B cell (primary cell): ENCODE data around the gene TLX1. TPM values are rescaled to one million over a fixed set of nuclear protein-coding genes. Genes with fewer than 3 reads are reported as not detected.

Experiments used
- ATAC-seq: fragments of 200-7000 bp; cut with Tn5 transposase; one replicate; pipeline ENCODE4 v1.10.0; 2021; ENCODE audit warnings: low read depth, mild to moderate bottlenecking, moderate number of reproducible peaks, moderate library complexity
- CTCF ChIA-PET: fragments of 350-600 bp; sonication (Branson Sonifier 250); formaldehyde crosslinking; loops from one replicate; lab custom pipeline; 2021; ENCODE audit warnings: antibody characterized with exemption, inconsistent platforms; lab: Charles Lee
- POLR2A ChIA-PET: fragments of 350-600 bp; sonication (Branson Sonifier 250); formaldehyde crosslinking; loops from one replicate; lab custom pipeline; 2021; ENCODE audit warnings: antibody characterized with exemption; lab: Charles Lee
- DNase-seq: peaks from one replicate; pipeline ENCODE4 v3.0.0; 2013
- H2AFZ ChIP-seq: 2 replicates; pipeline ENCODE4 v1.6.1; 2012; ENCODE audit warnings: mild to moderate bottlenecking, low read depth, low read length; ENCODE audit not compliant: insufficient read depth, poor library complexity, severe bottlenecking
- H3K27ac ChIP-seq, 2 donors: 1 replicate in 1 of 2; 2 replicates in 1 of 2; pipeline ENCODE4 v1.5.1; 2012 to 2013; ENCODE audit warnings: low read length in 2 of 2, mild to moderate bottlenecking in 2 of 2, moderate library complexity in 1 of 2
- H3K27me3 ChIP-seq, 4 experiments: fragments of 200-600 bp in 1 of 4; sonication (generic) in 1 of 4; replicated peaks in 1 of 4; 1 replicate in 2 of 4; 2 replicates in 2 of 4; pipeline versions ENCODE4 v1.6.1 to v1.7.0; 2013 to 2016; ENCODE audit warnings: low read length in 3 of 4, mild to moderate bottlenecking in 2 of 4, mixed read lengths in 1 of 4, moderate library complexity in 1 of 4; ENCODE audit not compliant: insufficient read depth in 4 of 4, control insufficient read depth in 3 of 4; ENCODE audit errors: control extremely low read depth in 1 of 4
- H3K36me3 ChIP-seq, 2 experiments: replicated peaks in 1 of 2; 1 replicate in 1 of 2; 2 replicates in 1 of 2; pipeline versions ENCODE4 v1.6.1 to v1.7.1; 2013; ENCODE audit warnings: low read length in 1 of 2; ENCODE audit not compliant: insufficient read depth in 2 of 2, control insufficient read depth in 1 of 2; ENCODE audit errors: control extremely low read depth in 1 of 2, extremely low read depth in 1 of 2
- H3K4me1 ChIP-seq, 2 donors: fragments of 200-600 bp in 1 of 2; sonication (generic) in 1 of 2; 1 replicate in 1 of 2; 2 replicates in 1 of 2; pipeline versions ENCODE4 v1.5.1 to v1.6.1; 2013 to 2017; ENCODE audit warnings: low read length in 2 of 2; ENCODE audit not compliant: control insufficient read depth in 2 of 2, insufficient read depth in 2 of 2
- H3K4me2 ChIP-seq: replicated peaks from 2 replicates; pipeline ENCODE3; 2012; ENCODE audit warnings: mild to moderate bottlenecking, low read depth, low read length; ENCODE audit not compliant: poor library complexity, severe bottlenecking
- H3K4me3 ChIP-seq, 5 experiments: fragments of 200-600 bp in 1 of 5; sonication (generic) in 1 of 5; 1 replicate in 3 of 5; 2 replicates in 2 of 5; pipeline versions ENCODE4 v1.5.1 to v1.7.0; 2011 to 2016; ENCODE audit warnings: low read length in 4 of 5, mild to moderate bottlenecking in 4 of 5, low read depth in 2 of 5, control low read depth in 1 of 5, moderate library complexity in 1 of 5; ENCODE audit not compliant: insufficient read depth in 1 of 5; ENCODE audit errors: control extremely low read depth in 1 of 5, extremely low read depth in 1 of 5
- H3K79me2 ChIP-seq: fragments of 200-600 bp; sonication (generic); one replicate; pipeline ENCODE4 v1.6.0; 2016; ENCODE audit warnings: low read length; ENCODE audit not compliant: control insufficient read depth, insufficient read depth
- H3K9ac ChIP-seq: fragments of 200-600 bp; sonication (generic); 2 replicates; pipeline ENCODE4 v1.6.1; 2017; ENCODE audit warnings: mild to moderate bottlenecking, low read length, moderate library complexity
- H3K9me3 ChIP-seq, 3 donors: one replicate each; pipeline versions ENCODE4 v1.6.1 to v1.7.1; 2013; ENCODE audit warnings: low read length in 2 of 3; ENCODE audit not compliant: control insufficient read depth in 2 of 3, insufficient read depth in 1 of 3; ENCODE audit errors: control extremely low read depth in 1 of 3
- H4K20me1 ChIP-seq: 2 replicates; pipeline ENCODE4 v1.6.0; 2012; ENCODE audit warnings: mild to moderate bottlenecking, low read length; ENCODE audit not compliant: insufficient read depth, control insufficient read depth, poor library complexity, severe bottlenecking
- H3K27ac Mint-ChIP-seq: one replicate; pipeline ENCODE4 v1.8.0; 2021; ENCODE audit warnings: mixed read lengths
- H3K27me3 Mint-ChIP-seq: one replicate; pipeline ENCODE4 v1.8.0; 2021; ENCODE audit warnings: mixed read lengths
- H3K4me1 Mint-ChIP-seq: one replicate; pipeline ENCODE4 v1.8.0; 2021; ENCODE audit warnings: mixed read lengths
- H3K4me3 Mint-ChIP-seq: one replicate; pipeline ENCODE4 v1.8.0; 2021; ENCODE audit warnings: mixed read lengths
- H3K9me3 Mint-ChIP-seq: one replicate; pipeline ENCODE4 v1.8.0; 2022; ENCODE audit warnings: mixed read lengths; ENCODE audit not compliant: insufficient read depth
- CTCF ChIP-seq: fragments of 200-600 bp; IDR thresholded peaks from one replicate; pipeline ENCODE4 v1.8.0; 2022; ENCODE audit warnings: antibody characterized with exemption, mild to moderate bottlenecking
- EZH2 ChIP-seq: IDR thresholded peaks from 2 replicates; pipeline ENCODE4 v1.6.1; 2012; ENCODE audit warnings: borderline replicate concordance, low read depth, mild to moderate bottlenecking, moderate library complexity, low read length; ENCODE audit not compliant: insufficient read depth, poor library complexity, severe bottlenecking
- WGBS: methylation state at CpG from one replicate; pipeline ENCODE4 v1.1.5; 2013; ENCODE audit warnings: missing lambda C conversion rate; ENCODE audit not compliant: insufficient coverage; 5-methylcytosine and 5-hydroxymethylcytosine counted together
- intact Hi-C: fragments of 100-400 bp; cut with micrococcal nuclease; formaldehyde crosslinking; loops from one replicate; pipeline ENCODE4 v1.10.0; 2022
- polyA plus RNA-seq: library from polyadenylated mRNA; depleted of rRNA; stranded (reverse); fragments of >200 nt; gene quantifications from 2 replicates; pipeline ENCODE4 v1.2.3, GENCODE V29; 2012
- total RNA-seq, 2 donors: library from RNA; stranded (reverse); fragments of 120-200 nt in 1 of 2; gene quantifications; 1 replicate in 1 of 2; 2 replicates in 1 of 2; pipeline versions ENCODE4 v1.2.3 to v1.2.4, GENCODE V29; 2013 to 2022

The TLX1 gene
- total and polyA plus RNA-seq, 2 donors (not counting 1 experiment from before 2014, with no cell fraction given), result not detected

- H3K4me3 Mint-ChIP-seq, result peak overlapping the region; percentile 26
- no peak overlapping the region for H3K4me3 ChIP-seq
- intact Hi-C loops, result no loop called here
- no peaks in the 10 kb centered on the region for H3K79me2 ChIP-seq
- H4K20me1 ChIP-seq, result no peaks in the 10 kb centered on the region
- peaks cover 0 to 17% (median 0%) of the 10 kb centered on the region in 3 donors for H3K9me3 ChIP-seq
- no peaks in the 10 kb centered on the region for H3K9me3 Mint-ChIP-seq
- H3K27ac ChIP-seq, result no peak overlapping the region
- no peaks in the 10 kb centered on the region for H3K36me3 ChIP-seq
- no peak overlapping the region for H2AFZ ChIP-seq
- H3K4me1 Mint-ChIP-seq, result peaks cover 24% of the 10 kb centered on the region
- no peak overlapping the region for H3K9ac ChIP-seq
- no peak for TF ChIP-seq EZH2
- TF ChIP-seq CTCF, result no peak
- peaks cover 0 to 92% (median 68%) of the 10 kb centered on the region in 4 experiments for H3K27me3 ChIP-seq
- peaks cover 29 to 47% of the 10 kb centered on the region in 2 donors for H3K4me1 ChIP-seq
- DNase-seq (no peak), ATAC-seq (no peak)
- 36% methylated on average over 7 of the region's 8 CpGs for WGBS
- POLR2A ChIA-PET, result interaction anchor here (0.9 kb wide), 1 partner anchor 81 kb away, joined by 3 read pairs; no protein-coding TSS in a partner anchor
- CTCF ChIA-PET, result interaction anchor here (0.7 to 7.7 kb wide), 25 partner anchors 9 to 299 kb away, joined by 3 to 347 read pairs (median 9); partner anchors contain the start of genes PDZD7, SFXN3 and TLX1
- no peak overlapping the region for H3K27ac Mint-ChIP-seq
- H3K27me3 Mint-ChIP-seq, result peaks cover 73% of the 10 kb centered on the region
- H3K4me2 ChIP-seq, result peak overlapping the region; percentile 57
Measured at GRCh38 chr10:101140950-101141615, 10.0 kb downstream of the TLX1 start.
